Panc1 (cell line): ENCODE results near the gene SLC6A11. TPM values are rescaled to one million over a fixed set of nuclear protein-coding genes. Genes with fewer than 3 reads are reported as not detected.

Experiments
- ATAC-seq: fragments of 200-7000 bp; cut with Tn5 transposase; 2 replicates; pipeline ENCODE4 v1.9.1; 2020; ENCODE audit warnings: mild to moderate bottlenecking, moderate library complexity
- BruUV-seq: library from RNA; stranded (reverse); fragments of 400-500 nt; replicated peaks from 2 replicates; lab custom pipeline; 2021; lab: Mats Ljungman, UMichigan
- CTCF ChIA-PET: fragments of 300-600 bp; sonication (Branson Sonifier 250); formaldehyde crosslinking; loops from one replicate; lab custom pipeline; 2022; ENCODE audit warnings: antibody characterized with exemption; lab: Charles Lee
- POLR2A ChIA-PET: fragments of 300-600 bp; sonication (Branson Sonifier 250); formaldehyde crosslinking; loops from one replicate; lab custom pipeline; 2022; ENCODE audit warnings: antibody characterized with exemption; lab: Charles Lee
- DNase-seq: peaks from one replicate; pipeline ENCODE4 v3.0.0-alpha.2; 2010; ENCODE audit warnings: low read depth, low spot score
- H3K27ac ChIP-seq: 2 replicates; pipeline ENCODE4 v1.5.1; 2011; ENCODE audit warnings: mild to moderate bottlenecking, low read length, inconsistent platforms
- H3K27me3 ChIP-seq: fragments of 200-500 bp; sonication (Bioruptor generic); 2 replicates; pipeline ENCODE4 v1.6.0; 2014; ENCODE audit warnings: low read length, inconsistent platforms; ENCODE audit not compliant: control insufficient read depth, insufficient read depth
- H3K36me3 ChIP-seq: fragments of 200-500 bp; sonication (Bioruptor generic); 2 replicates; pipeline ENCODE4 v1.5.1; 2014; ENCODE audit warnings: inconsistent platforms, mild to moderate bottlenecking, low read length, moderate library complexity; ENCODE audit not compliant: control insufficient read depth, insufficient read depth
- H3K4me1 ChIP-seq: 2 replicates; pipeline ENCODE4 v1.5.1; 2011; ENCODE audit warnings: inconsistent platforms, mild to moderate bottlenecking, low read length, moderate library complexity; ENCODE audit not compliant: control insufficient read depth, insufficient read depth
- H3K4me3 ChIP-seq, 2 experiments: 2 replicates each; pipeline ENCODE4 v1.5.1; 2011 to 2012; ENCODE audit warnings: low read depth in 2 of 2, low read length in 2 of 2, mild to moderate bottlenecking in 2 of 2, inconsistent platforms in 1 of 2, moderate library complexity in 1 of 2
- H3K9me3 ChIP-seq: fragments of 200-500 bp; sonication (Bioruptor generic); 2 replicates; pipeline ENCODE4 v1.5.1; 2014; ENCODE audit warnings: low read depth, mild to moderate bottlenecking, inconsistent platforms, low read length, moderate library complexity; ENCODE audit not compliant: control insufficient read depth, insufficient read depth
- POLR2AphosphoS5 ChIP-seq: IDR thresholded peaks from 2 replicates; pipeline ENCODE4 v1.6.1; 2012; ENCODE audit warnings: mild to moderate bottlenecking, low read depth, low read length, moderate library complexity
- SIN3A ChIP-seq: IDR thresholded peaks from 2 replicates; pipeline ENCODE4 v1.6.1; 2012; ENCODE audit warnings: low read depth, mild to moderate bottlenecking, low read length, moderate library complexity, borderline replicate concordance; ENCODE audit not compliant: insufficient read depth
- TCF7L2 ChIP-seq: IDR thresholded peaks from 2 replicates; pipeline ENCODE4 v1.6.1; 2011; ENCODE audit warnings: mild to moderate bottlenecking, low read depth, low read length, inconsistent platforms
- in situ Hi-C: cut with HindIII; loops from 2 replicates; pipeline ENCODE4 v1.10.0; 2016; ENCODE audit warnings: low sequenced_read_pairs, low pct_unique_long_range_greater_than_20kb
- intact Hi-C: fragments of 100-400 bp; cut with micrococcal nuclease; formaldehyde crosslinking; loops from one replicate; pipeline ENCODE4 v1.10.0; 2022; ENCODE audit not compliant: unreplicated experiment
- total RNA-seq: library from RNA; stranded (reverse); gene quantifications from one replicate; pipeline ENCODE4 v1.2.1, GENCODE V29; 2021; ENCODE audit not compliant: unreplicated experiment
- TF ChIP-seq, protein P1 (sequence below): fragments of 450-650 bp; IDR thresholded peaks from 2 replicates; pipeline ENCODE4 v1.5.1; 2017; ENCODE audit warnings: mild to moderate bottlenecking
- TF ChIP-seq, protein P2 (sequence below), 2 experiments: IDR thresholded peaks; 2 replicates each; pipeline ENCODE4 v1.6.1; 2011 to 2012; ENCODE audit warnings: low read depth in 2 of 2, control low read depth in 1 of 2, low read length in 1 of 2, mild to moderate bottlenecking in 1 of 2, moderate library complexity in 1 of 2; ENCODE audit not compliant: insufficient read depth in 1 of 2

SLC6A11 gene
- total RNA-seq, 1 experiment from 2014 or later: not detected

GRCh38 chr3:10932596-10932995, 116.6 kb downstream of the SLC6A11 start:
- no peak overlapping the region for H3K4me3 ChIP-seq
- H3K9me3 ChIP-seq: no peaks in the 10 kb centered on the region
- H3K4me1 ChIP-seq: no peaks in the 10 kb centered on the region; the same call in 1 of the 2 replicates
- BruUV-seq: no TSS peak
- intact Hi-C loops: no loop called here
- POLR2A ChIA-PET: no interaction called here
- no peak for DNase-seq
- H3K27ac ChIP-seq: no peak overlapping the region
- no peaks in the 10 kb centered on the region for H3K36me3 ChIP-seq
- TF ChIP-seq, protein P1, sequence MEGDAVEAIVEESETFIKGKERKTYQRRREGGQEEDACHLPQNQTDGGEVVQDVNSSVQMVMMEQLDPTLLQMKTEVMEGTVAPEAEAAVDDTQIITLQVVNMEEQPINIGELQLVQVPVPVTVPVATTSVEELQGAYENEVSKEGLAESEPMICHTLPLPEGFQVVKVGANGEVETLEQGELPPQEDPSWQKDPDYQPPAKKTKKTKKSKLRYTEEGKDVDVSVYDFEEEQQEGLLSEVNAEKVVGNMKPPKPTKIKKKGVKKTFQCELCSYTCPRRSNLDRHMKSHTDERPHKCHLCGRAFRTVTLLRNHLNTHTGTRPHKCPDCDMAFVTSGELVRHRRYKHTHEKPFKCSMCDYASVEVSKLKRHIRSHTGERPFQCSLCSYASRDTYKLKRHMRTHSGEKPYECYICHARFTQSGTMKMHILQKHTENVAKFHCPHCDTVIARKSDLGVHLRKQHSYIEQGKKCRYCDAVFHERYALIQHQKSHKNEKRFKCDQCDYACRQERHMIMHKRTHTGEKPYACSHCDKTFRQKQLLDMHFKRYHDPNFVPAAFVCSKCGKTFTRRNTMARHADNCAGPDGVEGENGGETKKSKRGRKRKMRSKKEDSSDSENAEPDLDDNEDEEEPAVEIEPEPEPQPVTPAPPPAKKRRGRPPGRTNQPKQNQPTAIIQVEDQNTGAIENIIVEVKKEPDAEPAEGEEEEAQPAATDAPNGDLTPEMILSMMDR: no peak
- TF ChIP-seq, protein P2, sequence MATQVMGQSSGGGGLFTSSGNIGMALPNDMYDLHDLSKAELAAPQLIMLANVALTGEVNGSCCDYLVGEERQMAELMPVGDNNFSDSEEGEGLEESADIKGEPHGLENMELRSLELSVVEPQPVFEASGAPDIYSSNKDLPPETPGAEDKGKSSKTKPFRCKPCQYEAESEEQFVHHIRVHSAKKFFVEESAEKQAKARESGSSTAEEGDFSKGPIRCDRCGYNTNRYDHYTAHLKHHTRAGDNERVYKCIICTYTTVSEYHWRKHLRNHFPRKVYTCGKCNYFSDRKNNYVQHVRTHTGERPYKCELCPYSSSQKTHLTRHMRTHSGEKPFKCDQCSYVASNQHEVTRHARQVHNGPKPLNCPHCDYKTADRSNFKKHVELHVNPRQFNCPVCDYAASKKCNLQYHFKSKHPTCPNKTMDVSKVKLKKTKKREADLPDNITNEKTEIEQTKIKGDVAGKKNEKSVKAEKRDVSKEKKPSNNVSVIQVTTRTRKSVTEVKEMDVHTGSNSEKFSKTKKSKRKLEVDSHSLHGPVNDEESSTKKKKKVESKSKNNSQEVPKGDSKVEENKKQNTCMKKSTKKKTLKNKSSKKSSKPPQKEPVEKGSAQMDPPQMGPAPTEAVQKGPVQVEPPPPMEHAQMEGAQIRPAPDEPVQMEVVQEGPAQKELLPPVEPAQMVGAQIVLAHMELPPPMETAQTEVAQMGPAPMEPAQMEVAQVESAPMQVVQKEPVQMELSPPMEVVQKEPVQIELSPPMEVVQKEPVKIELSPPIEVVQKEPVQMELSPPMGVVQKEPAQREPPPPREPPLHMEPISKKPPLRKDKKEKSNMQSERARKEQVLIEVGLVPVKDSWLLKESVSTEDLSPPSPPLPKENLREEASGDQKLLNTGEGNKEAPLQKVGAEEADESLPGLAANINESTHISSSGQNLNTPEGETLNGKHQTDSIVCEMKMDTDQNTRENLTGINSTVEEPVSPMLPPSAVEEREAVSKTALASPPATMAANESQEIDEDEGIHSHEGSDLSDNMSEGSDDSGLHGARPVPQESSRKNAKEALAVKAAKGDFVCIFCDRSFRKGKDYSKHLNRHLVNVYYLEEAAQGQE (IDR thresholded peaks at IDR 0.05; ENCODE audit: insufficient read depth in 1 of 2, low read depth in 2 of 2, low read length in 1 of 2): no peak
- TF ChIP-seq POLR2AphosphoS5: no peak
- no peak for TF ChIP-seq SIN3A
- TF ChIP-seq TCF7L2: no peak
- no peaks in the 10 kb centered on the region for H3K27me3 ChIP-seq
- no peak for ATAC-seq
- CTCF ChIA-PET: interaction anchor here (0.6 kb wide), 1 partner anchor 715 kb away, joined by 3 read pairs; no protein-coding TSS in a partner anchor
- in situ Hi-C loops: no loop called here

DNA sequence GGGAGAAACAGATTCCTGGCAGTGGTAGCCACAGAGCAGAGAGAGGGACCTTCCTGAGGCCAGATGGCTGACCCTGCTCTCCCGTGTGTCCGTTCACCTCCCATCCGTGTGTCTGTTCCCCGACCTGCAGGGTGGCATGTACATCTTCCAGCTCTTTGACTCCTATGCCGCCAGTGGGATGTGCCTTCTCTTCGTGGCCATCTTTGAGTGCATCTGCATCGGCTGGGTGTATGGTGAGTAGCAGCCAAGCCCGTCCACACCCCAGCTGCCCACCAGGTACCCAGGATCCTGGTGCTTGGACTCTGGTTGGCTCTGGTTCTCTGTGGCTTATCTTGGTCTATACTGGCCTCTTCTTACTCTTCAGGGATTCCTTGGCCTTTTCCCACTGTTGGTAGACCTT, 117.0 kb downstream of the SLC6A11 start:
- no TSS peak for BruUV-seq
- intact Hi-C loops: no loop called here
- no peak for TF ChIP-seq POLR2AphosphoS5
- no peak for TF ChIP-seq SIN3A
- no peak for TF ChIP-seq TCF7L2
- TF ChIP-seq, protein P1: no peak
- TF ChIP-seq, protein P2 (IDR thresholded peaks at IDR 0.05; ENCODE audit: insufficient read depth in 1 of 2, low read depth in 2 of 2, low read length in 1 of 2): no peak

More for the DNA sequence above, 117.0 kb downstream of the SLC6A11 start:
- no peaks in the 10 kb centered on the region; the same call in 1 of the 2 replicates for H3K27me3 ChIP-seq
- in situ Hi-C loops: no loop called here
- no peak overlapping the region for H3K27ac ChIP-seq
- ATAC-seq (no peak), DNase-seq (no peak)
- H3K4me3 ChIP-seq: no peak overlapping the region
- POLR2A ChIA-PET: no interaction called here
- H3K36me3 ChIP-seq: no peaks in the 10 kb centered on the region
- no peaks in the 10 kb centered on the region for H3K9me3 ChIP-seq
- H3K4me1 ChIP-seq: no peaks in the 10 kb centered on the region; the same call in 1 of the 2 replicates
- CTCF ChIA-PET: no interaction called here
